Kidney capillary endothelial cell (primary cell): Measurements from ENCODE around the gene SHANK3.
"Not testable (repeated sequence)": the region's sequence is repeated elsewhere in the genome, so short reads cannot be mapped to it uniquely, and the experiment has no call there.

ENCODE experiments used
- DNase-seq: peaks from one replicate; pipeline ENCODE4 v3.0.0-alpha.2; 2018; ENCODE audit warnings: low spot score

SHANK3 gene

DNA sequence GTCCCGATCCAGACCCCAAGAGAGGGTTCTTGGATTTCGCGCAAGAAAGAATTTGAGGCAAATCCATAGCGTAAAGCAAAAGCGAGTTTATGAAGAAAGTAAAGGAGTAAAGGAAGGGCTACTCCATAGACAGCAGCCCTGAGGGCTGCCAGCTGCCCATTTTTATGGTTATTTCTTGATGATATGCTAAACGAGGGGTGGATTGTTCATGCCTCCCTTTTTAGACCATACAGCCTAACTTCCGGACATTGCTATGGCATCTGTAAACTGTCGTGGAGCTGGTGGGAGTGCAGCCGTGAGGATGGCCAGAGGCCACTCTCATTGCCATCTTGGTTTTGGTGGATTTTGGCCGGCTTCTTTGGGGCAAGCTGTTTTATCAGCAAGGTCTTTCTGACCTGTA lies 19.4 kb upstream of the SHANK3 start:
- no peak for DNase-seq

DNA sequence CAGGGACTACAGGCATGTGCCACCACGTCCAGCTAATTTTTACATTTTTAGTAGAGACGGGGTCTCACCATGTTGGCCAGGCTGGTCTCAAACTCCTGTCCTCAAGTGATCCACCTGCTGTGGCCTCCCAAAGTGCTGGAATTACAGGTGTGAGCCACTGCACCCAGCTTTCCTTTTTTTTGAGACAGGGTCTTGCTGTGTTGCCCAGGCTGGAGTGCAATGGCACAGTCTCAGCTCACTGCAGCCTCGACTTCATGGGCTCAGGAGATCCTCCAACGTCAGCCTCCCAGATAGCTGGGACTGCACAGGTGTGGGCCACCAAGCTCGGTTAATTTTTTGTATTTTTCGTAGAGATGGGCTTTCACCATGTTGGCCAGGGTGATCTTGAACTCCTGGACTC lies 18.0 kb upstream of the SHANK3 start:
- not testable (repeated sequence) for DNase-seq

DNA sequence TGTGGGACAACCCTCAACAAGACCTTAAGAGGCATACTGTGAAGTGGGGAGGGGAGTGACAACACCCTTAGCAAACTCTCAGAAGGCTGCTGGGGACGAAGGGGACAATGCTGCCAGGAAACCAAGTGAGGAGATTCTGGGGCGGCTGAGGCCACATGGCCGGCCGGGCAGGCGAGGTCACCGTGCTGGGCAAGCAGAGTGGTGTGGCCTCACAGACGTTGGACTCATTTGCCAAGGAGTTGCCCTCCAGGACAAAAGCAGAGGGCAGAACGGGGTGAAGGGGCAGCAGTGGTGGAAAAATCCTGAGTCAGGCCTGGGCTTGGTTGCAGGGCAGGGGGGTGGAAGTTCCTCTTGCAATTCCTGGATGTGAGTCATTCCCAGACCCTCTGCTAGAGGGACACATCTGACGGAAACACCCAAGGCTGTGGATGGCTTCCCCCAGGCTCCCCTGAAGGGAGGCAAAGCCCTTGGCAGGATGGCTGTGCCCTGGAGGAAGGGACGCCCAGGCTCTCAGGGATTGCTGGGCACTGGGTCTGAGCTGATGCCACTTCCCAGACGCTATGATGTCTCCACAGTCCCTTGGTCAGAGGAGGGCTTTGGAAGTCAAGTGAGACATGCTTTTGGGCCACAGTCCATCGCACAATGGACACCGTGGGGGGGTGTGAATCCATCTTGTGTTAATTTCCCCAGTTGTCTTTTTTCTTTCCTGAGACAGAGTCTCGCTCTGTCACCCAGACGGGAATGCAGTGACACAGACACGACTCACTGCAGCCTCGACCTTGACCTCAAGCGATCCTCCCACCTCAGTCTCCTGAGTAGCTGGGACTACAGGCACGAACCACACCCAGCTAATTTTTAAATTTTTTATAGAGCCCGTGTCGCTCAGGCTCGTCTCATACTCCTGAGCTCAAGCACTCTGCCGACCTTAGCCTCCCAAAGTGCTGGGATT lies 16.2 kb upstream of the SHANK3 start:
- DNase-seq = peak; percentile 98

DNA sequence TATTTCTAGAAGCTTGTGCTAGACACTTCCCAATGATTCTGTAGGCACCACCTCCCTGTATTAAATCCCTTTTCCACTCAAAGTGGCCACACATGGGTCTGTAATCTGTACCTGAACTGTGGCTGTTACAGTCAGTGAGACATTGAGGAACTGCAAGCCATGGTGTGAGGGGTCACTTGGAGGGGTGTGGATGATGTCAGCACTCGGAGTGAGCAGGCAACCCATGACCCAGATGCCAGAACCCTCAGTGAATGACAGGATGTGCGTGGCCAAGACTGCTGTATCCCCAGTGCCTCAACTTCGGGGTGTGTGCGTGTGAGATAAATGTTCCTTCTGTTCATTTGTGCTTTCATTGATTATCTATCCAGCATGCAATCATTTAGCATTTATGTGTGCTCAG lies 14.7 kb upstream of the SHANK3 start:
- DNase-seq = no peak

DNA sequence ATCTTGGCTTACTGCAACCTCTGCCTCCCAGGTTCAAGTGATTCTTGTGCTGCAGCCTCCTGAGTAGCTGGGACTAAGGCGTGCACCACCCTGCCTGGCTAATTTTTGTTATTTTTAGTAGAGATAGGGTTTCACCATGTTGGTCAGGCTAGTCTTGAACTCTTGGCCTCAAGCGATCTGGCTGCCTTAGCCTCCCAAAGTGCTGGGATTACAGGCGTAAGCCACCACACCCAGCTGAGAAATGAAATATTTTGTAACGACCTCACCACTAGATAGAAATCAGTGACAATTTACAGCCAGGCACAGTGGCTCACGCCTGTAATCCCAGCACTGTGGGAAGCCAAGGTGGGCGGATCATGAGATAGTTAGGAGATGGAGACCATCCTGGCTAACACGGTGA lies 12.9 kb upstream of the SHANK3 start:
- not testable (repeated sequence) for DNase-seq

DNA sequence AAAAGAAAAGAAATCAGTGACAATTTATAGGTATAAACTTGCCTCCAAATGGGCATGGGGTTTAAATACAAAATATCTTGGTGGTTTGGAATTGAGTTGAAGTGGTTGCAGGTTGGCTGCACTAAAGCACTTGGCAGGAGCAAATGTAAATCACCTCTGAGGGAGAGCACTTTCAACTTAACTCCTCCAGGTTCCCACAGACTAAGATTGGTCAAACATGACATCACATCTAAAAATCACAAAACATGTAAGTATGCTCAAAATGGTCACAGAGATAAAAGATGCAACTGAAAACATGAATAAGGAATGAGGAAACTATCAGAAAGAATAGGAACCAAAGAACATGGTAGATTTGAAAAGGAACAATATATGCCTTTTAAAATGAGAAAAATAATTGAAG lies 12.3 kb upstream of the SHANK3 start:
- DNase-seq = no peak

DNA sequence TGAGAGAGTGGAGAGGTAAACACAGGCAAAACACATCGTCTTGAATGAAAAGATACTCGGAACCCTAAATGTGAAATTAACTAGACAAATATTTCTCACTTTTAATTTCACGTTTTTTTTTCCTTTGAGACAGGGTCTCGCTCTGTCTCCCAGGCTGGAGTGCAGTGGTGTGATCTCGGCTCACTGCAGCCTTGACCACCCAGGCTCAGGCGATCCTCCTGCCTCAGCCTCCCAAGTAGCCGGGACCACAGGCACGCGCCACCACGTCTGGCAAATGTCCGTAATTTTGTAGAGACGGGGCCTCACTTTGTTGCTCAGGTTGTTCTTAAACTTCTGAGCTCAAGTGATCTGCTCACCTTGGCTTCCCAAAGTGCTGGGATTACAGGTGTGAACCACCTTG lies 7.4 kb upstream of the SHANK3 start:
- DNase-seq = no peak

DNA sequence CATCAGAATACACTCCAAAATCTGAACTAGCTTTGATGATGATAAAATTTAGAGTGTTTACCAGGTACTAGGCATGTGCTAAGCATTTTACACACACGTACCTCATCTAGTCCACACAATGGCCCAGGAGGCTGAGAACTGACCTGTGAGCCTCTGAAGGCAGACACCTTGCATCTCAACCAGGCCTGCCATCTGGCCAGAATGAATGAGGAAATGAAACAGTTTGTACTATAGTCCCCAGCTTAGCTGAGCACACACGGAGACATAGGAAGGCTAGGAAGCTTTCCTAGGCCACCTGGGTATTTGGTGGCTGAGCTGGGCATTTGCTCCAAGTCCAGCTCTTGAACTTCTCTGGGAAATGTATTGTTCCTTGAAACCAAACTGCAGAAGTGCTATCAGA lies 6.9 kb upstream of the SHANK3 start:
- no peak for DNase-seq

DNA sequence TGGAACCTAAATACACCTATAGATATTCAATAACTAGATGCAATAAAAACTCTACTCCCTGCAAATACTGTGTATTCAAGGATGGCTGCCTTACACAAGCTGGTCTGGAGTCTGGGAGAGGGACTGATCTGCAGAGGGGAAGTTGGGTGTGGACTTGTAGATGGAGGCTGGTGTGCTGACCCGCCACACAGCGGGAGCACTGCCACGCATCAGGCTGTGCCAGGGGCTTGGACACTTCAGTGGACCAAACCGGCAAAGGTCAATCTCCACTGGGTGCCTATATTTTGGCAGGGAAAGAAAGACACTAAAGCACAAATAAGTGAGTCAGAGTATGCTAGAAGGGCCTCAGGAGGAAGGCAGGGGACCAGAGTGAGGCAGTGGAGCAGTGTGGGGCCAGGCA lies 2.1 kb upstream of the SHANK3 start:
- no peak for DNase-seq

DNA sequence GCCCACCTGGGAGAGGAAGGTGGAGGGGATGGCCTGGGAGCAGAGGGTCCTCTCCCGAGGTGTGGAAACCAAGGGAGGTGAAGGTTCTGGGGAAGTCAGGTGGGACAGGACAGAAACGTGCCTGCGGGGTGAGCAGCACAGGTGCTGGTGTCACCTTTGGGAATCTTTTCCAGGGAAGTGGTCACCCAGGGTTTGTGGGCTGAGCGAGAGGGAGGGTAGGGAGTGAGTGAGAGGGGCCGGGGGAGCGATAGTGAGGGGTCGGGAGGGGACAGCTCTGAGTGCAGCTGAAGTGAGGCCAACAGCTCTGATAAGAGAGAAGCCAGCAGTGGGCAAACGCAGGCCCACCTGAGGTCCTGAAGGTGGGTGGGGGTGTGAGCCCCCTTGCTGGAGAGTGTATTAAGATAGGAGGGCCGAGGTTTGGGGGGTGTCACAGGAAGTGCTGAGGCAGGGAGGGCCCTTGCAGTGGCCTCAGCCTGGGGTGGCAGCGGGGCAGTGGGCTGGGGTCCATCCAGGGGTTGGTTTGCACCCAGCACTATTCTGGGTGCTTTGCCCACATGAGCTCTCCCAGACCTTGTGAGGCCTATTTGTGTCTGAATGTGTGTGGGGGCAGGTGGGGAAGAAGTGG lies 1.6 kb upstream of the SHANK3 start:
- DNase-seq = no peak

DNA sequence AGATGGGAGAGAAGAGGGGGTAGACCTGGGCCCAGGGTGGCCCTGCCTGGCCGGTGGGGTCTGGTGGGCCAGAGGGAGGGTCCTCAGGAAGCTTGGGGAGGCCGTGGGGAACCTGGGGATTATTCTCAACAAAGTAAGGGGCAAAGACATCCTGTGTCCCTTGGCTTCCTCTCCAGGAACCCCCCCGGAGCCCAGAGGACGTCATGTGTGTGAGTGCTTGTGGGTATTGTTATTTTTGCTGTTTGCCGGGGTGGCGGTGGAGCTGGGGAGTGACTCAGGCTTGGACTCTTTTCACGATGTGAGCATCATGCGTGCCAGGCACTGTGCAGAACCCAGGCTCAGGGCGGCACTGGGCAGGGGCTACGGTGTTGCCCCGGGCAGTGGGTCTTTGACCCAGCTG lies 982 bp upstream of the SHANK3 start:
- peak; percentile 86 for DNase-seq

DNA sequence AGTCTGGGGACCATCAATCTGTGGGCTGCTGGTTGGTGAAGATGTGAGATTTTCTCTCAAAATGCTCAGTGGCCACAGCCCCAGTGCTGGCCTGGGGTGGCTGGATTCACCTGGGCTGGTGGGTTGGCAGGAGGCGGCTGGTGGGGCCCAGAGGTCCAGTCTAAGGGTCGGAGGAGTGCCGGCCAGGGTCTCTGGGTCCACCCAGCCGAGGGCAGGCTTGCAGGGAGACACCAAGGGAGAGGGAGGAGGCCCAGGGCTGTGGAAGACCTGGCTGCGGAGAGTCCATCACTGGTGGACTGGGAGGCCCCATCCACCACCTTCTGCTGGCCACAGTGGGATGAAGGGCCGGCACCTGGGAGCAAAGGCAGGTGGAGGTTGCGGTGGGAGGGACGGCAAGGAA lies 582 bp upstream of the SHANK3 start:
- no peak for DNase-seq

DNA sequence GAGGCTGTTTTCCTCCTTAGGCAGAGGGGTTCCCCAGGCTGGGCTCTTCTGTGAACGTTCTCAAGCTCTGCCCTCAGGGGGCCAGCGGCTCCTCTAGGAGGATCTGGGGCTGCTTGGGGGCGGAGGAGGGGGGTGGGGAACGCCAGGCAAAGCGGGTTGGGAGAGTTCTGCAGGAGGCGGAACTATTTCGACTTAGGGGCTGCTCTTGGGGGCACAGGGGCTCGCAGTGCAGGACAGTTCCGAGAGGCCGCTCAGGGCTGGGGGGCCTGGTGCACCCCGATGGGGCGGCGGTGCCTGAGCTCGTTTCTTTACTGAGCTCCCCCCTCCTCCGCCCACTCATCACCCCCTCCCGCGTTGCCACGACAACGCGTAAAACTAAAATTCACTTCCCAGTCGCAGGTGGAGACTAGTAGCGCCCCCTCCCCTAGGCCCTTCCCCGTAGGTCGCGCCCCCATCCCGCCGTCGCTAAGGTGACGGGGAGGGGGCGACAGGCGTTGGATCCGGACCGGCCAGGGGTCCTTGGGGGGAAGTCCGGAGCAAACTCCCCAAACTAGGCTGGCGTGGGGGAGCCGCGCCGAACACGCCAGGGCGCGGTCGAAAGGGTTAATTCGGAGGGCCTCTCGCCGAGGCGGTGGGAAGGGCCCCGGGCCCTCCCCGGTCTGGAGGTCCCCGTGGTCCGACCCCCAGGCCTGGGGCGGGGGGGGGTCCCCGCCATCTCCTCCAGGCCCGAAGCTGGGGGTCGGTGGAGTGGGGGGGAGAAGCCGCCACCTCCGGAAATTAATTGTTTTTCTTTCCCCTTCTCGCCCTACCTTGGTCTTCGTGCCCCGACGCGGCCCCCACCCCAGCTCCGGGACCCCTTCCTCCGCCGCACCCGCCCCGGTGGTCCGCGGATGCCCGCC lies 857 bp downstream of the SHANK3 start:
- no peak for DNase-seq

DNA sequence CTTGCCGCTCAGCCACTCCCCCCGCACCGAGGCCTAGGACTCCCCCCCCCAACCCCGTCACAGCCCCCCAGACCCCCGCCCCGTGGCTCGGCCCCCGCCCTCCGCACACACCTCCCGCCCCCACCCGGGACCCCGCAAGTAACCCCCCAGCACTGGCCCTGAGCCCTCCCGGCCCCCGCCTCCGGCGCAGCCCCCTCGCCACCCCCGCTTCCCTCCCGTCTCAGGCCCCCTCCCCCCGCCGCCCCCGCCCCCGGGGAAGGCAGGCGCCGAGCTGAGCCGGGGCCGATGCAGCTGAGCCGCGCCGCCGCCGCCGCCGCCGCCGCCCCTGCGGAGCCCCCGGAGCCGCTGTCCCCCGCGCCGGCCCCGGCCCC lies 1.5 kb downstream of the SHANK3 start:
- no peak for DNase-seq

DNA sequence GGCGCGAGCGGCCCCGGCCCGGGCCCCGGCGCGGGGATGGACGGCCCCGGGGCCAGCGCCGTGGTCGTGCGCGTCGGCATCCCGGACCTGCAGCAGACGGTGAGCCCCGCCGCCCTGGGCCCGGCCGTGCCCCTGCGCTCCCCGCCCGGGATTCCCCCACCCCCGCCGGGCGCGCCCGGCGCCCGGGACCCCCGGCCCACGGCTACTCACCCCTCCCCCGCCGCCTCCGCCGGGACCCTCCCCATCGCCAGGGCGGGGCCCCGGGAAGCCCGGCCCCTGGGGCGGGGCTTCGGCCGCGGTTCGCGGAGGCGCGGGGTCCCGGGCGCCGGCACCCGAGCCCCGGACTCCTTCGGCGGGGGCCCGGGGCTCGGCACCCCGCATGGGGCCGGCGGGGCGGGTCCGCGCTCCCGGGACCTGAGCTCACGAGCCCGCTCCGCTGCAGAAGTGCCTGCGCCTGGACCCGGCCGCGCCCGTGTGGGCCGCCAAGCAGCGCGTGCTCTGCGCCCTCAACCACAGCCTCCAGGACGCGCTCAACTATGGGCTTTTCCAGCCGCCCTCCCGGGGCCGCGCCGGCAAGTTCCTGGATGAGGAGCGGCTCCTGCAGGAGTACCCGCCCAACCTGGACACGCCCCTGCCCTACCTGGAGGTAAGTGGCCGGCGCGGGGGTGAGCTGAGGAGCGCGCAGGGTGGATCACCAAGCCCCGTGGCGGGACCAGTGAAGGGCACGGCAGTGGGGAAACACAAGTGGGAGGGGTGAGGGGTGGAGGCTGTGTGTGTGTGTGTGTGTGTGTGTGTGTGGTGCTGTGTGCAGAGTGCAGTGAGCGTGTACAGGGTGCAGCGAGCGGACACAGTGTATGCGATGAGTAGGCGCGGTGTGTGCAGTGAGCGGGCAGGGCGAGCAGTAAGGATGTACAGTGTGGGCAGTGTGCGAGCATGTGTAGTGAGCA lies 2.3 kb downstream of the SHANK3 start:
- no peak for DNase-seq

DNA sequence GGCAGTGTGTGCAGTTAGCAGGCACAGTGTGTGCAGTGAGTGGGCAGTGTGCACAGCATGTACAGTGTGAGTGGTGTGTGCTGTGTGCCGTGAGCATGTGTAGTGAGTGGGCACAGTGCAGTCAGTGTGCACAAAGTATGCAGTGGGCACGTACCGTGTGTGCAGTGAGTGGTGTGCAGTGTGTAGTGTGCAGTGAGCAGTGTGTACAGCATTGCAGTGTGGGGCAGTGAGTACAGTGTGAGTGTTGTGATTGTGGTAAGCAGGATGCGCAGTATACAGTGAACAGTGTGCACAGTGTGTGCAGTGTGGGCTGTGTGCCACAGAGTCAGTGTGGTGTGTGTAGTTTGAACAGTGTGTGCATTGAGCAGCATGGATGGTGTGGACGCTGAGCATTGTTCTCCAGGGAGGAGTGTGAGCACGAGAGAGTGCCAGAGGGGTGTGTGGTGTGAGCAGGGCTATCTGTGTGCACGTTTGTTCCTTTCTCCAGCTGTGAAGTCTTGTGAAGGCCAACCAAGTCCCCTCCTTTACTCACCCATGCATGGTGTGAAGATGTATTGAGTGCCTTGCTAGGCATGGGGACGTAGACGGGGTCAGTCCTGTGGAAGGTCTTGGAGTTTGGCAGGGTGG lies 3.0 kb downstream of the SHANK3 start:
- DNase-seq = no peak

DNA sequence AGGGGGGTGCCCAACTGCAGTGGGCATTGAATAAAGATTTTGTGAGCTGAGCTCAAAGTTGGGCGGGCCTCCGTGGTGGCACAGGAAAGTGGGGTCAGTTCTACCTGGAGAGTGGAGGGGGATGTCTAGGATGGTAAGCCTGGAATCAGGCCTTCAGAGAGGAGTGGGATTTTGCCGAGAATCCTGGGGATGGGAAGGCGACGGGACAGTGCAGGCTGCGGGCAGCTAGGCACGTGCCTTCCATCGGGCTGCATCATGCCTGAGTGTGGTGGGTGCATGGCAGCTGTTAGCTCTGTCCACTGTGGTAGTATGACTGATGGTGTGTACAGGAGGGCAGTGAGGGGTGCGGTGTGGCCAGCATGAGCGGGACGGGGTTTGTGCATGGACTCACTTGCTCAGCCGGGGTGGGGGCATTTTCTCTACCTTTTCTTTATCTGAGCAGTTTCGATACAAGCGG lies 3.6 kb downstream of the SHANK3 start:
- no peak for DNase-seq

DNA sequence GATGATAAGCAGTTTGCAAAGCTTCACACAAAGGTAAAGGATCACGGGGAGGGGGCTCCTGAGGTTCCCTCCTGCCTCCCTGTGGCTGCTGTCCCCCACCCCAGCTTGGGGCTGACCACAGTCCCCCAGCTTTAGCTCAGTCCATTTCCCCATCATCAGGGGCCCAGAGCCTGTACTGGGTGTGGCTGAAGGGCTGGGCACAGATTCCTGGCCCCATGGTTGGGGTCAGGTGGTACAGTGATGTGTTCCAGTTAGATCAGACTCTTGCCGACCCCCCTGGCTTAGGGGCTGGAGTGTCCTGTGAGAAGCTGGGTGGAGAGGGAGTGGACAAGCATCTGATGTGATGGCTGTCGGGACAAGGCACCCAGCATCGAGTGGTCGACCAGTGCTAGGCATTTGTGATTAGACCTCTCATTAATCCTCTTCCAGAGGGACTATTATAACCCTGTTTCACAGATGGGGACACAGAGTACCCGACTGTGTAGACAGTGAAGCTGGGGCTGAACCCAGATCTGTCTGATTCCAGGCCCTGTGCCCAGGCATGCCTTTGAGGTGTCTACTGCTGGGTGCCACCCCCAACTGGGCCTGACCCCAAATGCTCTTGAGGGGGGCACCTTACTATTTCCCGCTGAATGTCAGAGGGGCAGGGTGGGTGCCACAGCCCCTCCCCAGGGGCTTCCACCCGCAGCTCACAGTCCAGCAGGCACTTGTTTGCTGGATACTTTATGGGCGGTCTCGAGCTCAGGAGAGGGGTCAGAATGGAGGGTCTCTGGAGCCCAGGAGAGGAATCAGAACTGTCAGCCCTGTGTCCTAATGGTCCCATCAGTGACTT lies 4.3 kb downstream of the SHANK3 start:
- no peak for DNase-seq

DNA sequence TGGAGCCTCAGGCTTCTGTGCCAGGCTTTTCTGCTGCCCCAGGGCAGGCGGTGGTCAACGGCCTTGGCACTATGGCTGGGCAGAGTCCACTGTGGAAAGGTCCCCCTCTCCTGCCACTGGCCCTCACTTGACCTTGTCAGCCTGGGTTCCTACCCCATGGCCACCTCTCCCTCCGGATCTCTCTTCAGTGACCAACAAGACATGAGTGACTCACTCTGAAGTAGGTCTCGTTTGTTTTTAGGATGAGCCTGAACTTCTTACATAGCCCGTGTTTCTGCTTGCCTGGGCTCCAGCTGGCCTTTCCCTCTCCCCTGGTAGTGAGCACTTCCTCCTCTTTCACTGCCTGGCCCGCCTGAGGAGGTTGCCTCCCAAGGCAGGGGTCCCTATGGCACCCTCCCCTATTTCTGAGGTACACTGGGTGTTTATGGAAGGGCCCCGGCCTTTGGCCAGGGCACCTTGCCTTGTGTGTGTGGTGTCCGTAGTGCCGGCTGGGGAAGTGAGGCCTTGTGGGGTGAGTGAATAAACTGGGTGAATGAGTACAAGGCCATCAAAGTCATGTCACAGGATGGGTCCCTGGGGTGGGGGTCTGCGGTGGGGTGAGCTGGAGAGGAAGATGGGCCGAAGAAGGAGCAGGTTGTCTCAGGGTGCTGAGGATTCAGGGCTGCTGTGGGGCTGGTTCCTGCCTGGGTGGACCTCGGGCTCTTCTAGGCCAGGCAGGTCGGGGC lies 5.0 kb downstream of the SHANK3 start:
- DNase-seq = no peak
